Measurements from ENCODE around the gene EPB41. TPM values are rescaled to one million over a fixed set of nuclear protein-coding genes. Genes with fewer than 3 reads are reported as not detected.

EPB41 gene
- total RNA-seq, 1 donor from 2014 or later: 82.6 TPM

DNA sequence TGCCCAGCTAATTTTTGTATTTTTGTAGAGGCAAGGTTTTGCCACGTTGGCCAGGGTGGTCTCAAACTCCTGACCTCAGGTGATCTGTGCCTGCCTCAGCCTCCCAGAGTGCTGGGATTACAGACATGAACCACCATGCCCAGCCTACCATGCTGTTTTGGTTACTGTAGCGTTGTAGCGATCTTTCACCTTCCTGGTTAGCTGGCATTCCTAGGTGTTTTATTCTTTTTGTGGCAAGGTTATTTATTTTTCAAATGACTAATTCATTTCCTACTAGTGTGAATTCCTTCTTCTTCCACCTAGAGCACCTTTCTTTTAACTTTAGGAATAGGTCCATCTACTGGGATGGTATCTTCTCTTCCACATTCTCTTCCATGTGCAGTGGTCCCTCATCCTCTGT, 180.1 kb downstream of the EPB41 start:
- Mint-ChIP-seq H3K27ac (ENCODE audit: unreplicated experiment) (no peak overlapping the region), H3K4me1 (ENCODE audit: unreplicated experiment) (no peaks in the 10 kb centered on the region)
- TF ChIP-seq, protein P1, sequence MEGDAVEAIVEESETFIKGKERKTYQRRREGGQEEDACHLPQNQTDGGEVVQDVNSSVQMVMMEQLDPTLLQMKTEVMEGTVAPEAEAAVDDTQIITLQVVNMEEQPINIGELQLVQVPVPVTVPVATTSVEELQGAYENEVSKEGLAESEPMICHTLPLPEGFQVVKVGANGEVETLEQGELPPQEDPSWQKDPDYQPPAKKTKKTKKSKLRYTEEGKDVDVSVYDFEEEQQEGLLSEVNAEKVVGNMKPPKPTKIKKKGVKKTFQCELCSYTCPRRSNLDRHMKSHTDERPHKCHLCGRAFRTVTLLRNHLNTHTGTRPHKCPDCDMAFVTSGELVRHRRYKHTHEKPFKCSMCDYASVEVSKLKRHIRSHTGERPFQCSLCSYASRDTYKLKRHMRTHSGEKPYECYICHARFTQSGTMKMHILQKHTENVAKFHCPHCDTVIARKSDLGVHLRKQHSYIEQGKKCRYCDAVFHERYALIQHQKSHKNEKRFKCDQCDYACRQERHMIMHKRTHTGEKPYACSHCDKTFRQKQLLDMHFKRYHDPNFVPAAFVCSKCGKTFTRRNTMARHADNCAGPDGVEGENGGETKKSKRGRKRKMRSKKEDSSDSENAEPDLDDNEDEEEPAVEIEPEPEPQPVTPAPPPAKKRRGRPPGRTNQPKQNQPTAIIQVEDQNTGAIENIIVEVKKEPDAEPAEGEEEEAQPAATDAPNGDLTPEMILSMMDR (IDR thresholded peaks at IDR 0.05; ENCODE audit: unreplicated experiment): no peak

DNA sequence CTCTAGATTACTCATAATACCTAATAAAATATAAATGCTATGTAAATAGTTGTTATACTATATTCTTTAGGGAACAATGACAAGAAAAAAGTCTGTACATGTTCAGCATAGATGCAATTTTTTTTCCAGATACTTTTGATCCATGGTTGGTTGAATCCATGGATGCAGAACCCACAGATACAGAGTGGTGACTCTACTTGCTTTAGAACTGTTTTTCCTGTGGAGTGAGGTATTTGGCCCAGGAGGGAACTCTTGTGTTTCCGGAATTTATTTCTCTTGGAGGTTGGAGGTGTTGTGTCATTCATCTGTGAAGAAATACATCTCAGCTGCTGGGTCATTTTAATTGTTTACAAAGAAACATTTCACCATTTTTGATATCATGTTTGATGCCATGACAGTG, 180.6 kb downstream of the EPB41 start:
- Mint-ChIP-seq H3K4me1 (ENCODE audit: unreplicated experiment) (no peaks in the 10 kb centered on the region), H3K9me3 (ENCODE audit: unreplicated experiment) (no peaks in the 10 kb centered on the region), H3K27ac (ENCODE audit: unreplicated experiment) (no peak overlapping the region), H3K4me3 (ENCODE audit: unreplicated experiment) (no peak overlapping the region), H3K36me3 (ENCODE audit: low read depth, unreplicated experiment) (peaks cover 24% of the 10 kb centered on the region), H3K27me3 (ENCODE audit: unreplicated experiment) (no peaks in the 10 kb centered on the region)
- DNase-seq (ENCODE audit: low spot score): no peak
- TF ChIP-seq, protein P1 (IDR thresholded peaks at IDR 0.05; ENCODE audit: unreplicated experiment): no peak

More for the DNA sequence above, 180.1 kb downstream of the EPB41 start:
- Mint-ChIP-seq H3K27me3 (ENCODE audit: unreplicated experiment) (no peaks in the 10 kb centered on the region), H3K36me3 (ENCODE audit: low read depth, unreplicated experiment) (peaks cover 24% of the 10 kb centered on the region), H3K4me3 (ENCODE audit: unreplicated experiment) (no peak overlapping the region), H3K9me3 (ENCODE audit: unreplicated experiment) (no peaks in the 10 kb centered on the region)
- DNase-seq (ENCODE audit: low spot score): no peak

DNA sequence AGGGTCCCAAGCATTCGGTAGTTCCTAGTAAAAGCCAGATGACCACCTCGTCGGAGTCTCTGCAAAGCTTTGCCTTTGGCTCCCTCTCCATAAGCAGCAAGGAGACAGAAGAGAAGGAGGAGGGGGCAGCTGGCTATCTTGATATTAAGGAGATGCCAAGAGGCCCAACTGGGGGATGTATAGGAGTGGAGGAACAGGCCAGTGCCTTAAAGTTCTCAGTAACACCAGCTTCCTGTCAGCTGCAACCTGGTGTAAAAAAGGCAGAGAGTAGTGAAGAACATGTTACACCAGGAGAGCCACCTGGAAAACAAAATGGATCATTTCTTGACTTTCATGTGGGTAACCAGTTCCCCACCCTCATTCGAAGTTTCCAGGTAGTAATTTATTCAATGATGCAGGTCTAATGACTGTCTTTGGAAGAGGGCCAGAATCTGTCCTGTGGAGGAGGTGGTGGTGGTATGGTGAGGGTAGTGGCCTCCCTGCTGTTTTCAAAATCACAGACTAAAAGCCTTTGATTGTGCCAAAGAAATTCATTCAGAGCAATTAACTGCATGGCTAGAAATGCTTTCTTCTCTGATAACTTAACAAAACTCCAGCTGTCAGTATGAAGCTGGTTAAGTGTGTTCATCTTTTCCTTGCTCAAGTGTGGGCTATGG, 182.0 kb downstream of the EPB41 start:
- Mint-ChIP-seq H3K9me3 (ENCODE audit: unreplicated experiment) (no peaks in the 10 kb centered on the region), H3K4me1 (ENCODE audit: unreplicated experiment) (no peaks in the 10 kb centered on the region), H3K36me3 (ENCODE audit: low read depth, unreplicated experiment) (peaks cover 27% of the 10 kb centered on the region), H3K4me3 (ENCODE audit: unreplicated experiment) (no peak overlapping the region), H3K27me3 (ENCODE audit: unreplicated experiment) (no peaks in the 10 kb centered on the region), H3K27ac (ENCODE audit: unreplicated experiment) (no peak overlapping the region)
- TF ChIP-seq, protein P1 (IDR thresholded peaks at IDR 0.05; ENCODE audit: unreplicated experiment): no peak
- no peak for DNase-seq (ENCODE audit: low spot score)

DNA sequence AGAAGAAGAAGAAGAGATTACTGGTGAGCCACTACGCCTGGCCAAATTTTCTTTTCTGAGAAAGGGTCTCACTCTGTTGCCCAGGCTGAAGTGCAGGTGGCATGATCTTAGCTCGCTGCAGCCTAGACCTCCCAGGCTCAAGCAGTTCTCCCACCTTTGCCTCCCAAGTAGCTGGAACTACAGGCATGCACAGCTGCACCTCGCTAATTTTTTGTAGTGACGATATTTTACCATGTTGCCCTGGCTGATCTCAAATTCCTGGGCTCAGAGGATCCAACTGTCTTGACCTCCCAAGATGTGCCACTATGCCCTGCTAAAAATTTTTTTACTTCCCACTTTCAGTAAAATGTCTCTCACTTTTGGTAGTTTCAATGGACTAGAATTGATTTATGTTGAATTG, 184.9 kb downstream of the EPB41 start:
- no peak for DNase-seq (ENCODE audit: low spot score)
- Mint-ChIP-seq H3K36me3 (ENCODE audit: low read depth, unreplicated experiment) (peaks cover 28% of the 10 kb centered on the region), H3K4me3 (ENCODE audit: unreplicated experiment) (no peak overlapping the region), H3K27ac (ENCODE audit: unreplicated experiment) (no peak overlapping the region), H3K9me3 (ENCODE audit: unreplicated experiment) (no peaks in the 10 kb centered on the region), H3K27me3 (ENCODE audit: unreplicated experiment) (no peaks in the 10 kb centered on the region), H3K4me1 (ENCODE audit: unreplicated experiment) (no peaks in the 10 kb centered on the region)
- TF ChIP-seq, protein P1 (IDR thresholded peaks at IDR 0.05; ENCODE audit: unreplicated experiment): no peak

DNA sequence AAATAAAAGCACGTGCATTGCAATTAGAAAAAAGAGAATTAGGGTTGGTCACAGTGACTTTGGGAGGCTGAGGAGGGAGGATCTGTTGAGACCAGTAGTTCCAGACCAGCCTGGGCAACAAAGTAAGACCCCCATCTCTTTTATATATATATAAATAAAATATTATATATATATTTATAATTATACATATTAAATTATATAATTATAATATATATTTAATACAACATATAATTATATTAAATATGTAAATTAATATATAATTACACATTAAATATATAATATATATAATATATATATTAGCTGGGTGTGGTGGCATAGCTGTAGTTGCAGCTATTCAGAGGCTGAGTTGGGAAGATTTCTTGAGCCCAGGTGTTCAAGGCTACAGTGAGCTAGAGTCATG, 186.1 kb downstream of the EPB41 start:
- DNase-seq (ENCODE audit: low spot score): no peak
- no peaks in the 10 kb centered on the region for H3K27me3 Mint-ChIP-seq (ENCODE audit: unreplicated experiment)
- H3K27ac Mint-ChIP-seq (ENCODE audit: unreplicated experiment): no peak overlapping the region
- no peaks in the 10 kb centered on the region for H3K9me3 Mint-ChIP-seq (ENCODE audit: unreplicated experiment)
- TF ChIP-seq, protein P1 (IDR thresholded peaks at IDR 0.05; ENCODE audit: unreplicated experiment): no peak
- H3K36me3 Mint-ChIP-seq (ENCODE audit: low read depth, unreplicated experiment): peaks cover 28% of the 10 kb centered on the region
- H3K4me1 Mint-ChIP-seq (ENCODE audit: unreplicated experiment): no peaks in the 10 kb centered on the region
- H3K4me3 Mint-ChIP-seq (ENCODE audit: unreplicated experiment): no peak overlapping the region

Measured in endothelial cell (in vitro differentiated cells).